HL-60/S4 (cell line): ENCODE data around the gene KIF16B.

Source experiments
- in situ Hi-C: fragments of 300-500 bp; cut with MboI; formaldehyde crosslinking; loops from 2 replicates; pipeline ENCODE4 v1.14.3; 2022; ENCODE audit warnings: low sequenced_read_pairs

KIF16B gene

DNA sequence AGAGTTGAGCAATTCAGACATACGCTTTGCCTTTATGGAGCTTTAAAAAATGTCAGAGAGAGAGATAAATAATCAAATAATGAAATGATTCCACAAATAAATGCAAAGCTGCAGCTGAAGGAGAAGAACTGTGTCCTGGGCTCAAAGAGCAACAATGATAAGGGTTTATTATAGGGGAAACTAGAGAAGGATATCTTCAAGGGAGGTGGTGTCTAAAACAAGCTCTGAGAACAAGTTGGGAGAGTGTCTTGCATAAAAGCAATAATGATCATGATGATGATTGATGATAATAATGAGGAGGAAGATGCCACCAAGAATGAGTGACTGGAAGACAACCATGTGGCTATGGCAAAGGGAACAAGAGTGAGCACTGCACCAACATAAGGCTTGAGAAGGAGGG, 164.3 kb downstream of the KIF16B start:
- in situ Hi-C loops = no loop called here

DNA sequence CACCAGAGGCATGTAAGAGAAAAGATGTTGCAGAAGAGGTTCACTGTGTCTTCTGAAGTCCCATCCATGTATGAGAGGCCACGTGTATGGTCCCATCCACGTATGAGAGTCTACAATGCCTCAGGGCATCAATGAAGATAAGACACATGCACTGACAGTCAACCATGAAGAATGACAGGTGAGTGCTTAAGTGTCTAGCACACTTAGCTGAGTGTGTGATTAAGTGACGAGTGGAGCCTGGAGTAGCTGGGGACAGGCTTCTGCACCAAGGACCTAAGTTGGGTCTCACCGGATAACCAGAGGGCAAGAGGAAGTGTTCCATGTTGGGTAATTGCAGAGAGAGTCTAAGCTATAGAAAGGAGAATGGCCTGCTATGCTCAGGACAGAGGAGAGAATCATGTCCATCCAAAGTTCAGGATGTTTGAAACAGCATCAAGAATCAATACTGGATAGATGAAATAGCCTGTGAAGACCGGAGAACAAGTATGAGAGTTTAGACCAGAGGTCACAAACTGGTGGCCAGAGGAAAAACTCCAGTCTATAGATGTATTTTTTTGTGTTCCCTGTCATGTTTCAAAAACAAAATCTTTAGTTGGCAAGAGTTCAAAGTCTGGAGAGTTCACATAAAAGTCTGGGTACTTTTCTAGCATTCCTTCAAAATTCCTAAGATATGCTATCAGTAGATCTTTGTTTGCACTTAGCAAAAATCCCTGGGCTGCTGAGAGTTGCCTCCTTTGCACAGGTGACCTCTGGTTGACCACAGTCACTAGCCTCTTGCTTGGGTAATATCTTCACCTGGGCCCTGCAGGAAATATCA, 165.8 kb downstream of the KIF16B start:
- in situ Hi-C loops = no loop called here

DNA sequence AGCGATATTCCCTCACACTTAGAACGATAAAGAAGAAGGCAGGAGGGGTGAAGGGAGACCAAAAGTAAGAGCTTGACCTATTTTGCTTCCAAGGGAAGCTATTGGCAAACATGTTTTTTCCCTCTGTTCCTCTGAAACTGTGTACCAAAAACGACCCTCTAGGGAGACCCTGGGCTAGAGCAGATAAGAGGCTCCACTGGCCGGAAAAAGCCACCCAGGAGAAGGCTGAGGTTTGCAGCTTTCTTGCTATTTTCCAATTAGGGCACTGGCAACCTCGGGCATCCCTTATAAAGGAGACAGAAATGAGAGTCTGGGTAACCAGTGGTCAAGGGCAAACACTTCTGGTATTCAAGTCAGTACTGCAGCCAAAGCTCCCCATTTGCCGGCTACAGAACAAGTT, 168.0 kb downstream of the KIF16B start:
- in situ Hi-C loops = no loop called here

DNA sequence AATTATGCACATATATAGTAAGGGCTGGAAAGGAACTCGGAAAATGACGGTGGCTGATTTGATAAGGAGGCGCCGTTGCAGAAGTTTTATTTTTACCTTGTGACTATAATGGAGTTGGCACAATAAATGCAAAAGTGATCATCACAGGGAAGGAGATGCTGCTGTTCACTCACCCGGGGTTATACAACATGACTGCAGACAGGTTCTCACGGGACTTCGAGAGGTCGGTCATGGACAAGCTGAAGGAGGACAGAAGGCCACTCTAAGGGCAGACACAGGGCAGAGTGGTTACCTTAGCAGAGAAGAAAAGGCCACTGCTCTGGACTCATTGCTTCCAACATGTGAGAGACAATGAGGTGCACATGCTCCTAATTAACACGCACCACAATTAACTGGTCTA, 168.6 kb downstream of the KIF16B start:
- in situ Hi-C loops = no loop called here

DNA sequence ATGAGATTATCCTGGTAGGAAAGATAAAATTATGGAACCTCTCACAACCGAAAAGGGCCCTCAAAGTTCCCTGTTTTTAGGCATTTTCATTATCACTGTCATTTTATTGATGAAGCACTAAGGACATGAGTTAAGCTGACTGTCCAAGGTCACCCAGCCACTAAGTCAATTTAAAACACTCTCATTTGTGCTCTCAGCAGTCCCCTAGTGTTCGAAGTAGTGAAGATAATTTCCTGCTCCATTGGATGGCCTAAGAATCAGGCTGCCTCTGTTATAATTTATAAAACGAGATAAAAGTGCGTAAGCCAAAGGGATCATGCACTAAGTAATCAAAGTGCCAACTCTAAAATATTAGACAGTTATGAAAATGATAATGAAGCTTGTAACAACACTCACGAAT, 169.1 kb downstream of the KIF16B start:
- in situ Hi-C loops = no loop called here

DNA sequence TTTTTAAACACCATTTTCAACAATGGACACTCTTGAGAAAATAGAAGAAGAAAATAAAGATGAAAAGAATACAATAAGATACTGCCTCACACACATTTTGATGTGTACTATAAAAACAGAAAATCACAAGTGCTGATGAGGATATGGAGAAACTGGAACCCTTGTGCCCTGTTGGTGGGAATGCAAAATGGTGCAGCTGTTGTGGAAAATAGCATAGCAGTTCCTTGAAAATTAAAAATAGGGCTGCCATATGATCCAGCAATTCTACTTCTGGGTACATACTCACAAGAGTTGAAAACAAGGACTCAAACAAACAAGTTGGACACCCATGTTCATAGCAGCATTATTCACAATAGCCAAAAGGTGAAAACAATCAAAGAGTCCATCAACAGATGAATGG, 173.0 kb downstream of the KIF16B start:
- in situ Hi-C loops = no loop called here

DNA sequence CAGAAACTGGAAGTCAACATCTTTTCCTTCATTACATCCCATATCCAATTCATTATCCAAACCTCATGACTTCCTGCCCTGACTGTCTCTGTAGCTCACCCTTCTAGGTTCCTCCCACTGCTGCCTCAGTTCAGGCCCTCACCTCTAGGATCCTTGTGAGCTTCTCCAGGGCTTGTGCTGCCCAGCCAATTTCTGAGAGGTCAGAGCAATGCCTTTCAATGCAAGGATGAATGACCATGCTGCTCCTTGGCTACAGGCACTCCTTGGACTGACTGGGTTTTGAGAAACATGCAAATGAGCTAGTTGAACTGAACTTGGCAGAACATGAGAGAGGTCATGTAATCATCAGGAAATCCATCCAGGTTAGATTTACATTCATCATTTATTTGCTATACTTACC, 173.4 kb downstream of the KIF16B start:
- in situ Hi-C loops = no loop called here

DNA sequence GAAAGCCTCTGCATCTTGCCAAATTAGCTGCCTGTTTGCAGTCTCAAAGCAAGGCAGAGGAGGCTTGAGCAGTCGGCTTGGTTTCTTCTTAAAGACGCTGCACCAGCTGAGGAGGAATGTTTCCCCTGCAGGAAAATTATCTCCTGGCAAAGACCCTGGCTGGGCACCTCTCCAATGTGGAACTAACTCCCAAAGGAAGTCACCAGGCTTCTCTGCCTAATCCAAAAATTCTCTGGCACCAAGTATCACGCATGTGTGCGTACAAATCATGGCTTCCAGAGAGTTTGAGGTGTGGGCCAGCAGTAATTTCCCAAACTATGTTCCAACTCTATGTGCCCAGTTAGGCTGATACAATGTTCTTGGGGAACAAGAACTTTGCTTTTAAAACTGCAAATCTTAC, 176.2 kb downstream of the KIF16B start:
- in situ Hi-C loops = no loop called here

DNA sequence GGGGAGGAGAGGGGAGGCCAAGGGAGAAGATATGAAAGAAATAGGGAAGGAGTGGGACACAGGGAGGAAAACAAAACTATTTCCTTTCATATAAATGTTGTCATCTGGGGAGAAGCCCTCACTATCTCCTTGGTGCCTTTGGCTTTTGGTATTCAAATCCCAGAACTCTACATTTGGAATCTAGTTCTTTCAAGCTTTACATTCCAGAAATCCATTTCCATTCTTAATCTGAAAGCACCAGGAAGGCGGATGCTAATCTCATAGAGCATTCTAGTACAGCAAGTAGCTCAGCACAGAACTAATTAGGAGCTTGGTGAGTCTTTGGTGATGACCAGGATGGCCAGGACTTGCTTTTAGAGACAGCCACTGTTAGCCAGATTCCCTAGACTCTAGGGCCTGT, 177.9 kb downstream of the KIF16B start:
- in situ Hi-C loops = no loop called here

DNA sequence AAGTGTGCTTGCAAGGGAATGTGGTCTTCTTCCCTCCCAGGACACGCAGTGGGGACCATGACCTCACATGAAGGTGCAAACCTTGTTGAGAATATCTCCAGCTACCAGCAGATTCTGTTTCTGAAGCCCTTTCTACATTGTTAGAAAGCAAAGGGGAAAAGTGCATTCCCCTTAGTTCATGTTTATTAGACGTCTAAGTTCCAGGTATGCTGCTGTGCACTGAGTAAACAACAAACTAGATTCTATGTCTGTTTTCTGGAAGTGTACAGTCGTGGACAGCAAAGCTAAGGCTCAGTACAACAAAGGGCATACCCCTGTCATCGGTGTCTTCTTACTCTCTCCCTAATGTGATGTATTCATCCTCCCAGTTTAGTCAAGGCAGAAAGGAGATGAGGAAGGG, 178.5 kb downstream of the KIF16B start:
- in situ Hi-C loops = no loop called here

DNA sequence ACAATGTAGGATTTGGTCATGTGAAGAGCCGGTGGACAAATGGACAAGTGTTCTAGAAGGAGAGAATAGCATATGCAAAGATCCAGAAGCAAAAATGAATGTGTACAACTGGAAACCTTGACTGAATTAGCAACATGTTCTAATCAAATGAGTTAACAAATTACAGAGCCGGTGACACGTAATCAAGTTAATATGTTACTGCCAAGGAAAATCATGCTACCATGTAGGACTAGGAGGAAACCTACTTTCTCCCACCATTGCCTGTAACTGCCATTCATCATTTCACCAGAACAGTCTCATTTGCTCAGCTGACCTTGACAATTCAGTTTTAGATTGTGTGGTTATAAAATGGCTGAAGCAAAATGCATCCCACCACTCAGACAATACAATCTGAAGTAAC, 179.4 kb downstream of the KIF16B start:
- in situ Hi-C loops = no loop called here

DNA sequence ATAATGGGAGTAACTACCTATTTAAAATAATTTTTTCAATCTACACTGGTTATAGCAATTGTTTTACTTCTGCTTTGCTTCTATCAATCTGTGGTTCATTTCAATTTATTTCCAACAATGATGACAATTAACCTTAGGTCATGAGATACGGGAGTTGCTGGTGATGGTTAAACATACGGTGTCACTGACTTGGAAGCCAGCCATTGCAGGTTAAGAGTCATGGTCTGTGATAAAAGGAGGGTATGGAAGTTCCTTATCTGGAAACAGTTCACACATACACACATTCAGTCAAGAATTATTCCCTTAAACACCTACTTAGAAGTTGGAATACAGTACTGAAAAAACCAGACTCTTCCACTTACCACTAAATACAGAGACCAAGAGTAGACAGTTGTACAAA, 180.0 kb downstream of the KIF16B start:
- in situ Hi-C loops = no loop called here

DNA sequence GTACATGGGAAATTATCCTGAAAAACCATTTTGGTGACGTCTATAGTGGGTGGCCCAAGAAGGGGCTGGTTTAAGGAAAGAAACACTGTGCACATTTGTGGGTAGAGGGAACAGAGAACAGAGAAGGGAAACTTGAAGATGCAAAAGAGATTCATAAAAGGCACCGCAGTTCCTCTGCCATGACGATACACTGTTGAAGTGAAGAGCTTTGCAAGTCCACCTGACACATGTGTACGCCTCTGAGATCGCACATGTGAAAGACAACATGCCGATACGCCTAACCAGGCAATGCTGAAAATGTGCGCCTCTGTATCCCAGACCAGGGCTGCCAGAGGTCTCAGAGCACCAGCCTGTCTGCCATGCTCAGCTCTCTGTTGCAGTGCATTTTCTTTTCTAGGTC, 180.9 kb downstream of the KIF16B start:
- in situ Hi-C loops = no loop called here

DNA sequence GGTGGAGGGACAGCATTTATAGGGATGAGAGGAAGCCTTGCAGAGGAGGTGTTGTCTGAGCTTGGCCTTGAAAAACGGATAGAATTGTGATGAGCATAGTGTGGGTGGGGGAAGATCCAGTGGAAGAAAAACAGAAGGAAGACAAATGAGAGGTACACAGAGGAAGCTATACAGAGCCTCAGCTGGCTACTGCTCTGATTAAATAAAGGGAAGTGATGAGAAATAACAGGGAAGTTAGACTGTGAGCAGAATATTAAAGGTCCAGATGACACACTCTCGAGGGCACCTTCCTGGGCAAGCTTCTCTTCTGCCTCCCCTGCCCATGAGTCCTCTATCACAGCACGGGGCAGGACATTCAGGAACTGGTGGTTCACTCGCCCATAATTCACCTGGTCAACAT, 182.3 kb downstream of the KIF16B start:
- in situ Hi-C loops = no loop called here

DNA sequence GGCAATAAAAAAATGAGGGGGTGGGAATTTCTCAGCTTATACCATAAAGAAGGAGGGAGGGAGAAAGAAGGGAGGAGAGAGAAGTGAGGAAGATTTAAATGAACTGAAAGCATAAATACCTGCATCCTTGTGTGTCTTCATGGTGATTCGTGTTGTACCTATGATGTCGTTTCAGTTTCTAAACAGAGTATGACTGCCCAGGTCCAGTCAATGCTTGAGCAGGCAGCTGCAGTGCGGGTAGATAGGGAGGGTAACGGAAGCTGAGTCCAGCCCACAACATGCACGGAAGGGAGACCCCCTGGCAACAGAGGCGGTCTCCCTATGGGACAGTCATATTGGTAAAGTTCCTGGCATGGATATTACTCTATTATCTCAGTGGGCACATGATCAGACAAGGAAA, 184.5 kb downstream of the KIF16B start:
- in situ Hi-C loops = no loop called here

DNA sequence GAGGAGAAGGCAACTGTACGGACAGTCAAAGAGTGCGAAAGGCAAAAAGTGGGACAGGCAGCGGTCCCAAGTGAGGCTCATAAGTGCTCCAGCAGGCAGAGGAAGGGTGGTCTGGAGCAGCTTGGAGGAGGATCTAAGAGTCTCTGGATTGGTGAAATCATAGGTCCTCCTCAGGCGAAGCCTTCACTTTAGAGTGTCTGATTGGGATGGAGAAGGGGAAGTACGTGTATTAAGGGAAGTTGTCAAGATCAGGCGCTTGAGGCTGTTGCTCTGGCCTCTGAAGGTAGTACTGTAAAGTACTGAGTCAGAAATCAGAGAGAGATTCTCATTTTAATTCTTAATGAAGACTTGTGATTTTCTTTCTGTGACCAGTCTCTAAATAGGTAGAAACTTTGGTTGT, 185.6 kb downstream of the KIF16B start:
- in situ Hi-C loops = no loop called here

DNA sequence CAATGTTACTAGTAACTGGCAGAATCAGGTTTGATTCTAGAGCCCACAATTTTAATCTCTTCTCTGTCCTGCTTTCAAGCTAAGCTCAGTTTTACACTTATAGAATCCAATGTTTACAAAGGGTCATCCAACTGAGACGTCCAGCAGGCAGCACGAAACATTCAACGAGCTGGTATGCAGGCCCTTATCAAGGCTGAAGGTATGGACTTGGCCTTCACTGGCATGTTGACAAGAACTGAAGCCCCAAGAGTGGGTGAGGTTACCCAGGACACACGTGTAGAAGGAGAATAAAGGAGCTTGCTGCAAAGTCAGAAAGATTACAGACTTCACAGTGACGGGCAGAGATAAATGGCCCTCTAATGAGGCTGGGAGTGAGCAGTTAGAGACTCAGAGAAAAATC, 187.4 kb downstream of the KIF16B start:
- in situ Hi-C loops = no loop called here

DNA sequence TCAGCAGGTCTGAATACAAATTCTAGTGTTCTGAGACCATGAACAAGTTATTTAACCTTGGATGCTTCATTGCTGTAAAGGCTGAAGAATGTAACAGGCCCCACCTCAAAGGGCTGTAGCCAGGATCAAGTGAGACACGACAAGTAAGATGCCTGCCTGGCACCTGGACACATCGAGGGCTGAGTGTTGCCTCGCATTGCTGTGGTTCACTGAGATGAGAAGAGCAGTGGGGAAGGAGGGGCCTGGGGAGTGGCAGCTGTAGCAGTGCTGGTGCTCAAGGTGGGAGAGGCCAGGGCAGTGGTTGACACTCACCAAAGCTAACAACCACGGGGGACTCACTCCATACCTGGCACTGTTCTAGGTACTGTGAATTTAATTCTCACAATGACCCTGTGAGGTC, 187.8 kb downstream of the KIF16B start:
- in situ Hi-C loops = no loop called here

DNA sequence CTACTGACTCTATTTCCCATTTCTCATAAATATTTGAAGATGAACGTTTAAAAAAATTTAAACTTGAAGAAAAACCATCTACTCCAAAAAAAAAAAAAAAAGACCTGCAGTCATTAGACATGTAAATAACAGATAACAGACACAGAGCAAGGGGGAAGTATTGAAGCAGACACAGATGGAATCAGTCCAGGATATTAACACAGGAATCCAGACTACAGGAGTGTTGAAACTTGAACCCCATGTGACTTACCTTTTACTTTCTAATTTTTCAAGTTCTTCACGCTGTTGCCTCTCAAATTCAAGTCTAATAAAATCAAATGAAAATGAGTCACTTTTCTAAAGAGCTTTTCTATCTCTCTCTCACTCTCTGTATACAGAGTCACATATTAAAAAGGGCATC, 191.8 kb downstream of the KIF16B start:
- in situ Hi-C loops = no loop called here

DNA sequence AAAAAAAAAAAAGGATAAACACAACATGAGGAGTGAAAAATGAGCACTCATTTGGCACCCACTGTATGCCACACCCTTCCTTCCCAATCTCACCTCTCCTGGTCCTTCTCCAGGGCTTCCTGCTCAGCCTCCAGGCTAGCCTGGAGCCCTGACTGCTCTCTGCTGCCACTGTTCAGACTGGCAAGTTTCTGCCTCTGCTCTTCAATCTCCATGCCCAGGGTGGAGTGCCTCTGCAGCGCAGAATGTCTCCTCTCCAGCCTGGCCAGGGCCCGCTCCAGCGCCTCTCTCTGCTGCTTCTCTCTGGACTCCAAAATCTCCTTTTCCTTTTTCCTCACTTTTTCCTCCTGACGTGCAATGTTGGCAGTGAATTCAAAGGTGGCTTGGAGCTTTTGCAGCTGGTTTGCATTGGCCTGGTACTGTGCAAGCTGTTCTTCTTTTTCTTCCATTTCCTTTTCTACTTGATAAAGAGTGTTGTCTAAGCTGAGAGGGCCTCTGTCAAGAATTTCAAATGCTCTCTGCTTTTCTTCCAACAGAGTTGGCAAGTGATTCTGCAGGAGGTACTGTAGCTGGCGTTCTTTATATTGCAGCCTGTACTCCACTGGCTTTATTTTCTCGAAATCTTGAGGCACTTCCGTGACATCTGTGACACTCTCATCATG, 194.4 kb downstream of the KIF16B start:
- in situ Hi-C loops = no loop called here

DNA sequence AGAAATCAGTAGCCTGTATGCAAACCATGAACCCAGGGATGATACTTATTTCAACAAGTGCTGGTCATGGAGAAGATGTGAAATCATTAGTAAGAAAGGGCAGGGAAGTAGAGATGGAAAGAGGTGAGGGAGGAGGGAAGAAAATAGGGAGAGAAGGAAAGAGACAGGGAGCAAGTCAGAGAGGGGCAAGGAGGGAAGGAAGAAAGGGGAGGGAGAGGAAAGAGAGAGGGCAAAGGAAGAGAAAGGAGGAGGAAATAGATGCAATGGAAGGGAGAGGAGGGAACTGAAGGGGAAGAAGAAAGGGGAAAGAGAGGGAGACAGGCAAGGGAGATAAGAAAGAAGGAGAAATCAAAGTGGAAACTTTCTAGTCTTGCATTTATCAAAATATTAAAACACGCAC, 195.1 kb downstream of the KIF16B start:
- in situ Hi-C loops = no loop called here

DNA sequence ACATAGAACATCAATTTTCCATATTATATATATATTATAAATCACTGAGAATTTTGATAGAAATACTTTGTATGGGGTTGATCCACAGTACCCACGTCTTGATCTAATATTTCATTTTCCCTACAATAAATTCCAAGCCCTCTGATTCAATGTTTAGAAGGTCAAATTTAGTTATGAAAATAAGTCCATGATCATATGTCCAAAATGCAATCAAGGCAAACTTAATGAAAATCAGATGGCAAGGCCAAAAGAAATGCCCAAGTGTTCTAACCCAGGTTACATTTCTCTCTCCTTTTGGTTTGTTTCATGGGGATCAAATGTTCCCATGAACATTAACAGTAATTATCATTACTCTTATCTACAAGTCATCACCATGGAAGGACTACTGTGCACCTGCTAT, 203.8 kb downstream of the KIF16B start:
- in situ Hi-C loops = no loop called here
